ENCODE data around the gene TRUB1. TPM values are rescaled to one million over a fixed set of nuclear protein-coding genes. Genes with fewer than 3 reads are reported as not detected.

The TRUB1 gene
- polyA plus RNA-seq, 1 of the 3 experiments (the other 2 are of a cell fraction) = 9.9 TPM

- TF ChIP-seq REST (IDR thresholded peaks at IDR 0.05; ENCODE audit: low read depth, low read length) = no peak
- TF ChIP-seq MXI1 (IDR thresholded peaks at IDR 0.05; ENCODE audit: low read depth, low read length) = no peak
Observed at GRCh38 chr10:114915294-114915693, 22.7 kb upstream of the TRUB1 start (continued).

- no peak overlapping the region for H3K9ac ChIP-seq
- ChIA-PET POLR2A (no interaction called here), CTCF (interaction anchor here (0.8 to 1.4 kb wide), 2 partner anchors 39 to 41 kb away, joined by 3 read pairs; no protein-coding TSS in a partner anchor)
- no peaks in the 10 kb centered on the region for H3K27me3 ChIP-seq (ENCODE audit: insufficient read depth)
- no peaks in the 10 kb centered on the region for H4K20me1 ChIP-seq (ENCODE audit: insufficient read depth)
- no peak overlapping the region for H3K27ac ChIP-seq (ENCODE audit: low read depth in 2 of 2, low read length in 1 of 2)
- H3K4me2 ChIP-seq = no peak overlapping the region
- no peaks in the 10 kb centered on the region for H3K9me2 ChIP-seq
- no peaks in the 10 kb centered on the region for H3K9me3 ChIP-seq
- TF ChIP-seq USF2 (IDR thresholded peaks at IDR 0.05; ENCODE audit: borderline replicate concordance, low read depth, low read length) (no peak), RXRA (IDR thresholded peaks at IDR 0.05; ENCODE audit: borderline replicate concordance, low read depth) (no peak), TCF12 (IDR thresholded peaks at IDR 0.05) (no peak)
- H3K4me3 ChIP-seq (ENCODE audit: low read depth in 2 of 2, low read length in 1 of 2) = no peak overlapping the region
- H3K4me1 ChIP-seq (ENCODE audit: control insufficient read depth in 1 of 2, insufficient read depth in 2 of 2, low read depth in 1 of 2, low read length in 1 of 2) = no peaks in the 10 kb centered on the region; a peak in 1 of 4 replicates
- WGBS (ENCODE audit: low lambda C conversion rate) = 96% methylated on average over 9 of the region's 10 CpGs
- H3K79me2 ChIP-seq (ENCODE audit: insufficient read depth) = no peaks in the 10 kb centered on the region
- H3F3A ChIP-seq (replicated peaks; ENCODE audit: insufficient read depth) = no peaks in the 10 kb centered on the region
- no peaks in the 10 kb centered on the region for H3K36me3 ChIP-seq (replicated peaks in 1 of 2; ENCODE audit: control insufficient read depth in 1 of 2, insufficient read depth in 2 of 2, low read length in 1 of 2)
- no peak for DNase-seq
- no peak overlapping the region for H2AFZ ChIP-seq (ENCODE audit: low read depth)
Observed at GRCh38 chr10:114916653-114917052, 21.3 kb upstream of the TRUB1 start.

GRCh38 chr10:114917459-114917858, 20.5 kb upstream of the TRUB1 start:
- Histone ChIP-seq H3K4me3 (ENCODE audit: low read depth in 2 of 2, low read length in 1 of 2) (no peak overlapping the region), H2AFZ (ENCODE audit: low read depth) (no peak overlapping the region), H3K27ac (ENCODE audit: low read depth in 2 of 2, low read length in 1 of 2) (no peak overlapping the region), H3K79me2 (ENCODE audit: insufficient read depth) (no peaks in the 10 kb centered on the region), H3K4me1 (ENCODE audit: control insufficient read depth in 1 of 2, insufficient read depth in 2 of 2, low read depth in 1 of 2, low read length in 1 of 2) (no peaks in the 10 kb centered on the region; a peak in 1 of 4 replicates), H3K9me3 (no peaks in the 10 kb centered on the region), H3F3A (replicated peaks; ENCODE audit: insufficient read depth) (no peaks in the 10 kb centered on the region), H4K20me1 (ENCODE audit: insufficient read depth) (no peaks in the 10 kb centered on the region), H3K27me3 (ENCODE audit: insufficient read depth) (no peaks in the 10 kb centered on the region), H3K36me3 (replicated peaks in 1 of 2; ENCODE audit: control insufficient read depth in 1 of 2, insufficient read depth in 2 of 2, low read length in 1 of 2) (no peaks in the 10 kb centered on the region), H3K9me2 (no peaks in the 10 kb centered on the region), H3K4me2 (no peak overlapping the region), H3K9ac (no peak overlapping the region)
- POLR2A ChIA-PET = no interaction called here
- CTCF ChIA-PET = interaction anchor here (0.6 to 1.4 kb wide), 4 partner anchors 40 to 176 kb away, joined by 3 read pairs; no protein-coding TSS in a partner anchor
- WGBS (ENCODE audit: low lambda C conversion rate) = 100% methylated on average over 1 of the region's 1 CpG
- no peak for DNase-seq
- TF ChIP-seq NFIC (IDR thresholded peaks at IDR 0.05; ENCODE audit: borderline replicate concordance) (no peak), EZH2phosphoT487 (IDR thresholded peaks at IDR 0.05; ENCODE audit: borderline replicate concordance, low read depth) (no peak), PBX3 (IDR thresholded peaks at IDR 0.05) (no peak), CTCF (IDR thresholded peaks at IDR 0.05) (no peak), REST (IDR thresholded peaks at IDR 0.05; ENCODE audit: low read depth, low read length) (no peak), POLR2AphosphoS5 (IDR thresholded peaks at IDR 0.05; ENCODE audit: low read depth, low read length) (no peak), RFX5 (IDR thresholded peaks at IDR 0.05; ENCODE audit: low read length) (no peak), EP300 (IDR thresholded peaks at IDR 0.05; ENCODE audit: borderline replicate concordance in 1 of 2, low read depth in 1 of 2, low read length in 1 of 2) (no peak), RCOR1 (IDR thresholded peaks at IDR 0.05; ENCODE audit: low read length) (no peak), FOSL2 (IDR thresholded peaks at IDR 0.05; ENCODE audit: borderline replicate concordance, low read depth) (no peak)

Measured in SK-N-SH (cell line).